ENCODE measurements around the gene CCR9.

CCR9 gene

GRCh38 chr3:45911511-45912226 is 25.3 kb downstream of the CCR9 start:
- no peak for TF ChIP-seq GATA2 (IDR thresholded peaks at IDR 0.05; ENCODE audit: low read depth, low read length)
- TF ChIP-seq GATA3 (IDR thresholded peaks at IDR 0.05; ENCODE audit: low read depth, low read length) = no peak

DNA sequence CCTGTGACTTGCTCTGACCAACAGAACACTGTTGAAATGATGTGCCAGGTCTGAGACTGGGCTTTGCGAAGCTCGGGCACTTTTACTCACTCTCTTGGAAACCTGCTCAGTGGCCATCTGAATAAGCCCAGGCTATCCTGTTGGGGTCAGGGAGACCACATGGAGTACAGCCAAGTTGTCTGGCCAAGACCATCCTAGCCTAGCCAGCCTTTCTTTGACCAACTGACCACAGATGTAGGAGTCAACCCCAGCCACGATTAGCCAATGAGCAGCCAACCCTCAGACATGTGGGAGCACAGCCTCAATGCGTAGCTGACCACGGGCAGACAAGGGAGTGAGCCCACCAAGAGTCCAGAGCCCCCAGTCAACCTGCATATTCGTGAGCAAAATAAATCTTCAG is 26.1 kb downstream of the CCR9 start:
- TF ChIP-seq GATA2 (IDR thresholded peaks at IDR 0.05; ENCODE audit: low read depth, low read length) = no peak
- TF ChIP-seq GATA3 (IDR thresholded peaks at IDR 0.05; ENCODE audit: low read depth, low read length) = no peak

- TF ChIP-seq GATA2 (IDR thresholded peaks at IDR 0.05; ENCODE audit: low read depth, low read length) (no peak), GATA3 (IDR thresholded peaks at IDR 0.05; ENCODE audit: low read depth, low read length) (no peak)
Observed at GRCh38 chr3:45914362-45915058, 28.2 kb downstream of the CCR9 start.

DNA sequence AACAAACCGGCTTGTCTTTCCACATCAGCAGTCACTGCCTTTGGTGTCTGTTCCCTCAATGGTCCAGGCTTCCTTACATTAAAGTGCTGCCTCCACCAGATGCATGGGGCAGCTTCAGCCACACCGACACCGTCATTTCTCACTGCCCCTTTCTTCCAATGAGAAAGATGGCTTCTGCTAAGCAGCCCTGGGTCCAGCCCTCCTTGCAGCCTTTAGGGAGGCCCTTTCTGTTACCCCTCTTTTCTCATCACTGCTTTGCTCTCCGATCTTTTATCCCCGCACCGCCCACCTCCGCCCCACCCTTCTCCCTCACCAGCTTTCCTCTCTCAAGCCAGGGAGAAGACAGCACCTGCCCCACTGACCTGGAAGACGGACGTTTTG is 28.7 kb downstream of the CCR9 start:
- no peak for TF ChIP-seq GATA2 (IDR thresholded peaks at IDR 0.05; ENCODE audit: low read depth, low read length)
- TF ChIP-seq GATA3 (IDR thresholded peaks at IDR 0.05; ENCODE audit: low read depth, low read length) = no peak

DNA sequence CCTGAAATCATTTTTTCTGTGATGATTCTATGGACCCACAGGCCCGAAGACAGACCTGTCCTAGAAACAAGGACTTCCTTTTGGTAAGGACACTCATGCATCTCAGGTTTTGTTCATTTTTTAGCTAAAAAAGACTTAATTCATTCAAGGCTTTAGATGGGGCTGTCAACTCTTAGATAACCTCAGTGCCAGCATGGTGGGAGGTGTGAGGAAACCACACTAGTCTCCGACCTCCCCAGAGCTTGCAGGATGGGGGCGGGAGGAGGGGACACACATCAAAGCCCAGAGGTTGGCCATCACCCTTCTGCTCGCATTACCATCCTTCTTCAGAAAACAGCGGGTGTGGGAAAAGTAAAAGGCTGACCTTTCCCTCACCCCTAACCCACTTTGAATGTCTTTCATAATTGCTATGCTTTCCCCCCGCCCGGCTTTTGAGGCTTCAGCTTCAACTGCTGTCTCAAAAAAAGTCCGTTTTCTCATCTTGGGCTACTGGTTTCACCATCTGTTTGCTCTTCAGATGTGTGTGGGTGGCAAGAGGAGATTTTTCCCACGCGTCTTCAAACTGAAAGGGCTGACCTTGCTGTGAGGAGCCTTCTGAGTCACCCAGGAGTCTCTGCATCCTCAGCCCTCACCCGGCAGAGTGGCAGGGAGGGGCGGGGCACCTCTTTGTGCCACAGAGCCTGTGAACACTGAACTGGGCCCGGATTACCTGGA is 29.3 kb downstream of the CCR9 start:
- TF ChIP-seq GATA2 (IDR thresholded peaks at IDR 0.05; ENCODE audit: low read depth, low read length) (no peak), GATA3 (IDR thresholded peaks at IDR 0.05; ENCODE audit: low read depth, low read length) (no peak)

DNA sequence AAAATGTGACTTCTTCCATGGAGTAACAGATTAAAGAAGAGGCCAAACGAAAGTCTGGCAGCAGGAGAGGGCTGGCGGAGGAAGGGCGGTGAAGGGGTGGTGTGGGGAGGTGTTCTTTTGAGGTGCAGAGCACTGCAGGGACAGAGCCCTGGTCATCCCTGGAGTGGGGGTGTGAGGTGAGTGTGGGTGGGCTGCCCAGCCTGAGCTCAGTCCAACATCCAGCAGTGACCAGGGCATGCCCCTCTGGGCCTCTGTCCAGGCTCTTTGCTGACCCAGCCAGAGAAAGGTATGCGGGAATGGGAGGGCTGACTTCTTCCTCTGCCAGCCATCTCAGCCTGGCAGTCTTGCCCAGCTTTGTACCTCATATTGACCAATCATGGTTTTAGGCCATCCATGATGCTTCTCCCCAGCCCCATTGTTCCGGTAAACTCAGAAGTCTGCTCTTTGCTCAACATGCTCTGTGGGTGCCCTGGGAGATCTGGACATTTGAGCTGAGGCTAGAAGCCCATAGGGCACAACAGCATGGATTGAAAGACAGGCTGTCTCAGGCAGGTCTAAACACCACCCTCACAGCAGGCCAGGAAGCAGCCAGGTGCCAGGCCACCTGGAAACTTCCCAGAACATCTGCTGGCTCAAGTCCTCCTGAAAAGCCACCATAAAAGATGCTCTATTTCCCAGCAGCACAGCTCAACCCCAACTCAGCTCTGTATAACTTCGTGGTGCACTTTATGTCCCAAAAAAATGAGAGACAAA is 31.0 kb downstream of the CCR9 start:
- TF ChIP-seq GATA2 (IDR thresholded peaks at IDR 0.05; ENCODE audit: low read depth, low read length) = no peak
- no peak for TF ChIP-seq GATA3 (IDR thresholded peaks at IDR 0.05; ENCODE audit: low read depth, low read length)

- TF ChIP-seq GATA3 (IDR thresholded peaks at IDR 0.05; ENCODE audit: low read depth, low read length) = no peak
- TF ChIP-seq GATA2 (IDR thresholded peaks at IDR 0.05; ENCODE audit: low read depth, low read length) = no peak
Observed at GRCh38 chr3:45921158-45922038, 35.1 kb downstream of the CCR9 start.

- TF ChIP-seq GATA2 (IDR thresholded peaks at IDR 0.05; ENCODE audit: low read depth, low read length) (no peak), GATA3 (IDR thresholded peaks at IDR 0.05; ENCODE audit: low read depth, low read length) (no peak)
Observed at GRCh38 chr3:45922039-45922326, 35.6 kb downstream of the CCR9 start.

- TF ChIP-seq GATA3 (IDR thresholded peaks at IDR 0.05; ENCODE audit: low read depth, low read length) (no peak), GATA2 (IDR thresholded peaks at IDR 0.05; ENCODE audit: low read depth, low read length) (no peak)
Observed at GRCh38 chr3:45922950-45923590, 36.7 kb downstream of the CCR9 start.

DNA sequence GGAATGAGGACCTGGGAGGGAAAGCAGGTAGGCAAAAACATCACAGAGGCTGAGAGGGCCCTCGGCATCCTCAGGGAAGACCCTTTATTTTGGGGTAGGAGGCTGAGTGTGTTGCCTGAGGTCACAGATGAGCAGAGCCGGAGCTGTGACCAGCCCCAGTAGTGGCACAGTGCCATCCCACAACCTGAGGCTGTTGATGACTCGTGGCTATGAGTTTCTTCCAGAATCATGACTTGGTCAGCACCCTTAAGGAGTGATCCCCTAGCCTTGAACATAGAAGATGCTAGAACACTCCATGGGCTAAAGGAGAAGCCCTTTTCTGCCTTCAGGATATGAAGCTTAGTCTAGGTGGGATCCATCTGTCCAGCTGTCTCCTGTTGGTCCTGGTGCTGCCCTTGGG is 37.4 kb downstream of the CCR9 start:
- TF ChIP-seq GATA2 (IDR thresholded peaks at IDR 0.05; ENCODE audit: low read depth, low read length) (no peak), GATA3 (IDR thresholded peaks at IDR 0.05; ENCODE audit: low read depth, low read length) (no peak)

DNA sequence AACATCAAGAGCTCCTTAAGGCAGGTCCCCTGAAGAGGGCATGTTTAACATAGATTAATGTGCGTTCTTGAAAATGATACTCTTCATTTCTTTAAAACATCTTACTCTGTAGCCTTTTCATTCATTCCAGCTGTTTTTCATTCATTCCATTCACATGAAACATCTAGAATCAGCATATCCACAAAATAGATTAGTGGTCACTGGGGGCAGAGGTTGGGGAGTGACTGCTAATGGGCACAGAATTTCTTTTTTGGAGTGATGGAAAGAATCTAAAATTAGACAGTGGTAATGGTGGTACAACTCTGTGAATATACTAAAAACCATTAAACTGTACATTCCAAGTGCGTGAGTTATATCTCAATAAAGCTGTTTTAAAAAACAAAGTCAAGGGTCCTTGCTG is 41.5 kb downstream of the CCR9 start:
- TF ChIP-seq GATA3 (IDR thresholded peaks at IDR 0.05; ENCODE audit: low read depth, low read length) = no peak
- no peak for TF ChIP-seq GATA2 (IDR thresholded peaks at IDR 0.05; ENCODE audit: low read depth, low read length)

DNA sequence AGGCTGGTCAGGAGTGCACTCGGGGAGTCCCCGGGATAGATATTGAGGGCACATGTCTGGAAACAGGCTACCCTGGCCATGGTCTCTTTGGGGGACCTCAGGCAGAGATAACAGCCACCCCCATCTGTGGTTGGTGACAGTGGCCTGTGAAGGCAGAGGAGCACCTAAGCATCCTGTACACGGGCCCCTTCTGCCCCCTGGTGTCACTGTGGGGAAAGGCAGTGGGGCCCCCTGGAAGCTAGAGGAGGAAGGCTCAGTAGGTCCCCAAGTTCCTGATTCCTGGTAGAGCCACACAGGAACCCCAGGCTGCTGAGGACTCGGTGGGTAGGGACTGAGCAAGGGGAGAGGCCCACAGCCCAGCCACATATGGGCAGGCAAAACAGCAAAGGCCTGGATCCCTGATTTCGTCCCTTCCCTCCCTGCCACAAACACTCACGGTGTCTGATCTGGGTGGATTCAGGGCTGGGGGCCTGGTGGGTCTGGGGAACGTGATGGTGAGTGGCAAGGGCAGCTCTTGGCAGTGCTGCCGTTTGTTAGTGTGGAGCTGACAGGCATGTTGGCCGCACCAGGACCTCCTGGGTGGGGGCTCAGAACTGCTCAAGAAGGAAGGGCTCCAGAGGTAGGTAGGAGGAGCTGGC is 42.8 kb downstream of the CCR9 start:
- TF ChIP-seq GATA2 (IDR thresholded peaks at IDR 0.05; ENCODE audit: low read depth, low read length) (no peak), GATA3 (IDR thresholded peaks at IDR 0.05; ENCODE audit: low read depth, low read length) (no peak)

Data from SH-SY5Y (cell line).